Measurements from ENCODE around the gene ERICH2. TPM values are rescaled to one million over a fixed set of nuclear protein-coding genes. Genes with fewer than 3 reads are reported as not detected.

ERICH2 gene
- total and polyA plus RNA-seq, 11 donors, result 0.22 to 3.4 (median 0.98) TPM; not detected in 4

DNA sequence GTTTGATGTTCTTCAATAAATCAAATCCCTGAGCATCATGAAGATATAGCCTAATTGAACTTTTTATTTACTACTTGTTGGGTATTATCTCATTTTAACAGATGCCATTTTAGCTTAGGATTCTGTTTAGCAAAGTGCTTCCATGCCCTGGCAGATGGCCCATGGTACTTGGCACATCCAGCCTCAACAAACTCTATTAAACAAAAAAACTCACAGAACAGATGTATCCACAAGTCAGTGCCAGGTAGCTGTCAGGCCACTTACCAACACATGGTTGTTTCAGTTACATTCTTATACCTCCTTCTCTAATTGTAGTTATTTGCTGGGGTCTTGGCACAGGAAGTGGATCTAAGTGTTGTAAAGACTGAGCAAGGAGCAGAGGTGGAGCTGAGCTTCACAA, 76.1 kb downstream of the ERICH2 start:
- Histone ChIP-seq H3K4me1 (peaks cover 0 to 6% (median 0%) of the 10 kb centered on the region in 12 donors), H3K27ac (no peak overlapping the region), H3K4me3 (no peak overlapping the region), H3K36me3 (no peaks in the 10 kb centered on the region), H3K9me3 (no peaks in the 10 kb centered on the region), H3K27me3 (peaks cover 0 to 20% (median 3%) of the 10 kb centered on the region in 9 donors)
- ATAC-seq (no peak), DNase-seq (no peak)
- intact Hi-C loops (cut with DNase I), result no loop called here
- no peak for TF ChIP-seq POLR2A (IDR thresholded peaks at IDR 0.05)
- TF ChIP-seq, protein P1, sequence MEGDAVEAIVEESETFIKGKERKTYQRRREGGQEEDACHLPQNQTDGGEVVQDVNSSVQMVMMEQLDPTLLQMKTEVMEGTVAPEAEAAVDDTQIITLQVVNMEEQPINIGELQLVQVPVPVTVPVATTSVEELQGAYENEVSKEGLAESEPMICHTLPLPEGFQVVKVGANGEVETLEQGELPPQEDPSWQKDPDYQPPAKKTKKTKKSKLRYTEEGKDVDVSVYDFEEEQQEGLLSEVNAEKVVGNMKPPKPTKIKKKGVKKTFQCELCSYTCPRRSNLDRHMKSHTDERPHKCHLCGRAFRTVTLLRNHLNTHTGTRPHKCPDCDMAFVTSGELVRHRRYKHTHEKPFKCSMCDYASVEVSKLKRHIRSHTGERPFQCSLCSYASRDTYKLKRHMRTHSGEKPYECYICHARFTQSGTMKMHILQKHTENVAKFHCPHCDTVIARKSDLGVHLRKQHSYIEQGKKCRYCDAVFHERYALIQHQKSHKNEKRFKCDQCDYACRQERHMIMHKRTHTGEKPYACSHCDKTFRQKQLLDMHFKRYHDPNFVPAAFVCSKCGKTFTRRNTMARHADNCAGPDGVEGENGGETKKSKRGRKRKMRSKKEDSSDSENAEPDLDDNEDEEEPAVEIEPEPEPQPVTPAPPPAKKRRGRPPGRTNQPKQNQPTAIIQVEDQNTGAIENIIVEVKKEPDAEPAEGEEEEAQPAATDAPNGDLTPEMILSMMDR (IDR thresholded peaks at IDR 0.05), result no peak

DNA sequence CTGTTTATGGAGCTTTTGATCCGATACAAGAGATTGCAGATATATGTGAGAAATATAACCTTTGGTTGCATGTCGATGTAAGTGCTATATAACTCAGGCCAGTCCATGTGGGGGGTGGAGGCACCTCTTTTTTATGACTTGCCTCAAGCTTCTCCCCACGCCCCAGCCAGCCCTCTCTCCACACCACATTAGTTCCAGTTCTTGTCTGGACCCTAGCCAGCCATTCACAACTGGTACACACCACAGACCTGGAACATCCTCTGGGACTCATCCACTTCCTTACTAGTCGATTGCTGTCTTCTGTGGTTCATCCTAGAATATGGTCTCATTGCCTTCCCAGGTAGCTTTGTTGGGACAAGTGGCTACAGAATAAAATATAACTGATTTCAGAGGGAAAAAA, 77.5 kb downstream of the ERICH2 start:
- no peak for ATAC-seq
- Histone ChIP-seq H3K4me1 (peaks cover 0 to 6% (median 0%) of the 10 kb centered on the region in 12 donors), H3K4me3 (no peak overlapping the region), H3K36me3 (no peaks in the 10 kb centered on the region), H3K27ac (no peak overlapping the region), H3K27me3 (peaks cover 0 to 20% (median 3%) of the 10 kb centered on the region in 9 donors), H3K9me3 (no peaks in the 10 kb centered on the region)
- no peak for DNase-seq
- intact Hi-C loops (cut with DNase I), result no loop called here
- 71 to 80% (median 72%) methylated on average over 4 of the region's 4 CpGs for WGBS, 4 donors
- TF ChIP-seq POLR2A (IDR thresholded peaks at IDR 0.05), result no peak
- TF ChIP-seq, protein P1 (IDR thresholded peaks at IDR 0.05), result no peak

Other genes starting within 250 kb of the ERICH2 start
- gene SP5, start 55.0 kb upstream of the ERICH2 start, total RNA-seq, result 1 to 10 TPM in 1 of 9 donors, under 1 TPM in 4, not detected in 4; 0.16 to 1.4 (median 0.28) TPM
- under 1 TPM; 0.08 to 0.23 TPM for gene SP5, start 55.0 kb upstream of the ERICH2 start, polyA plus RNA-seq
- under 1 TPM in 3 of 9 donors, not detected in 6; 0.32 to 0.51 (median 0.37) TPM for gene GAD1, start 46.5 kb downstream of the ERICH2 start, total RNA-seq
- gene GAD1, start 46.5 kb downstream of the ERICH2 start, polyA plus RNA-seq, result under 1 TPM in 1 of 2 donors, not detected in 1; 0.04 TPM
- 10 to 100 TPM; 47.5 to 76.1 (median 62.6) TPM for gene GORASP2, start 158.9 kb downstream of the ERICH2 start, total RNA-seq
- gene GORASP2, start 158.9 kb downstream of the ERICH2 start, polyA plus RNA-seq, result 10 to 100 TPM; 24.5 to 84.9 TPM

All from heart left ventricle (tissue), 16 donors.